Activated CD8-positive, alpha-beta memory T cell treated with anti-CD3 and anti-CD28 coated beads, Interleukin-2, amount 50 U/mL, for 24 hours (primary cell): ENCODE results near the gene ASF1A.
A peak's percentile ranks its signal among the peaks of the same experiment; 100 is the strongest.
"Not testable (repeated sequence)": the region's sequence is repeated elsewhere in the genome, so short reads cannot be mapped to it uniquely, and the experiment has no call there.

Experiments used
- DNase-seq: peaks from one replicate; pipeline ENCODE4 v3.0.0-alpha.2; 2020; ENCODE audit errors: extremely low read depth

The ASF1A gene

DNA sequence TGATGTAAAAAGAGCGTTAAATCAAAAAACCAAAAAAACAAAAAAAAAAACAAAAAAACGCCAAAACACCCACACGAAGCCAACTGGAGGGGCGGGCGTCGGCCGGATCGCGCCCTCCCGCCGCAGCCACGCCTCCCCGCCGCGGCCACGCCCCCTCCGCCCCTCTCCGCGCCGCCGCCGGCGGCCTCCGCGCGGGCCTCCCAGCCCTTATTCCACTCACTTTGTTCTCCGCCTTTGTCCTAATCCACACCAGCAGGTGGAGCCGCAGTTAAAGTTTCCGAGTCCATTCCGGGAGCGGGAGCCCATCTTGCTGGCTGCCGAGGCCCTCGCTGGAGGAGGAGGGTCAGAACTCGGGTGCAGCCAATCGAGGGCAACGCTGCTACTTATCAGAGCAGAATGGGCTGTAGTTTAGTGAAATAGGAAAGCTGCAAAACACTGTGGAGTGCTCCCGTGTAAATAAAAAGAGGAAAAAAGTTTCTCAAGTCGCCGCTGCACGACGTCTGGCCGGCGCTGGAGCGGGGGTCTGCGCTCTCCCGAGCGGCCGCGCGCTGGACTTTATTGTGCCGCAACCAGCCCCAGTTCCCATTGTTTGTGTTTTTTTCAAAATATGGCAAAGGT is at the start of gene ASF1A:
ASF1A (plus strand) TSS at position 346 of the 618 bp plus-strand sequence; CDS start at position 608, 262 bp downstream.
- DNase-seq: peak; percentile 90

DNA sequence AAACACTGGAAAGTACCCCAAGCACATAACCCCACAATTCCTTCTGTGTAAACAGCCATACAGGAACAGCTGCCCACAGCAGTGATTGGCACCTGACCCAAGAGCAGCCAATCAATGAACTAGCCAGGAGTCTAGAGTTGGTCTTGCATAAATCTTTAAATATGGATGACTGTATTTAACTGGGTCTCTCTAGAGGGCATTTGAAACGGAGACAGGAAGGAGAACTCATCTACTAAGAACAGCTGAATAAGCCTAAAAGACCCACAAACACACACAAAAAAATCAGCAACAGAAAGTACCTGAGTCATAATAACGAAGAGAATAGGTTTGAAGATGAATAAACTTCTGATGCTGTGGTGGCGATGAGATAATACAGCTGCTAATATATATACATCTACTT is 49.0 kb upstream of the ASF1A start:
- DNase-seq: no peak

DNA sequence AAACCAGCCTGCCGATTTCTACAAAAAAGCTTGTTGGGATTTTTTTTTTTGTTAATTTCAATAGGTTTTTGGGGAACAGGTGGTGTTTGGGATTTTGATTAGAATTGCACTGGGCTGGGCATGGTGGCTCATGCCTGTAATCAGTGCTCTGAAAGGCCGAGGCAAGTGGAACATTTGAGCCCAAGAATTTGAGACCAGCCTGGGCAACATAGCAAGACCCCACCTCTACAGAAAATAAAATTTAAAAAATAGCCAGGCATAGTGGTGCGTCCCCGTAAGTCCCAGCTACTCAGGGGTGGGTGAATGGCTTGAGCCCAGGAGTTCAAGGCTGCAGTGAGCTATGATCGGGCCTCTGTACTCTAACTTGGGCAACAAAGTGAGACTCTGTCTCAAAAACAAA is 40.5 kb upstream of the ASF1A start:
- DNase-seq: no peak

DNA sequence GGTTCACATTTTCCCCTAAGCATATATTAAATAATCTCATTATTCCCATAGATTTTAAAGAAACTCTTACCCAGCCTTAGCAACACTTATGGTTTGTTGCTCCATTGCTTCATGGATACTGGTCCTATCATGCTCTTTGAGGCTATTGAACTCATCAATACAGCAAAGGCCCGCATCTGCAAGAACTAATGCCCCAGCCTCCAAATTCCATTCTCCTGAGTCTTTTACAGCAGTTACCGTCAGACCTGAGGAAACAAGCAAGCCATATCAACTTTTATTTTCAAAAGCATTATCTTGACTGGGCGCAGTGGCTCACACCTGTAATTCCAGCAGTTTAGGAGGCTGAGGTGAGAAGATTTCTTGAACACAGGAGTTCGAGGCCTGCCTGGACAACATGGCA is 37.7 kb upstream of the ASF1A start:
- no peak for DNase-seq

DNA sequence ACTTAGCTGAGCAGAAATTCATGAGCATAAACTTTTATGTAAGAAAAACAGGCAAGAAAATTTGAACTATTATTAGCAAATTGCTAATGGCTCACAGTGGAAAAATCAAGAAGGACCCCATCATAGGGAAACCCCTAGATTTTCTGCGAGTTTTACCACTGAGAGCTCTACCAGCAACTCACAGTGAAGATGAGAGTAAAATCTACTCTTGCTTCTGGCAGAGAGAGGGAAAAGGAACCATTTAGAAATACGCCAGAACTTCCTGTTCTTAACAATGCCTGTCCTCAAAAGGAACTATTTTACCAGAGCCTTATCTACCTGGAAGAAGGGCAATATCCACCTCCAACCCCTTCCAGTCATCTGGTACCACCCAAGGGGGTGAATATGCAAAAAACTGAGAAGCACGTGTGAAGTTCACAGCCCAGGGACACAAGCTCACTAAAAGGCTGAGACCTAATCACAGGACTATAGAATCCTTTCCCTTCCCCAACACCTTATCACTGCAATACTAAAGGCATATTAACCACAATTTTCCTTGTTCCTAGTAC is 34.4 kb upstream of the ASF1A start:
- no peak for DNase-seq

DNA sequence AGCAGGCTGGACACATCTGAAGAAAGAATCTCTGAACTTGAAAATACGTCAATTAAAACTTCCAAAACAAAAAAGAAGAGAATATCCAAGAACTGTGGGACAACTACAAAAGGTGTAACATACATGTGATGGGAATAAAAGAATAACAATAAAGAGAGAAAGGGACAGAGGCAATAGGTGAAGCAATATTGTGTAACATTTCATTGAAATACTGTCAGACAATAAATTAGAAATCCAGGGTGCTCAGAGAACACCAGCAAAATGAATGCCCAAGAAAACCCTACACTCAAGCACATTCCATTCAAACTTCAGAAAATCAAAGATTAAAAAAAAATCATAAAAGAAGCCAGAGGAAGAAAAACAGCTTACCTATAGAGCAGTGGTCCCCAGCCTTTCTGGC is 33.6 kb upstream of the ASF1A start:
- no peak for DNase-seq

DNA sequence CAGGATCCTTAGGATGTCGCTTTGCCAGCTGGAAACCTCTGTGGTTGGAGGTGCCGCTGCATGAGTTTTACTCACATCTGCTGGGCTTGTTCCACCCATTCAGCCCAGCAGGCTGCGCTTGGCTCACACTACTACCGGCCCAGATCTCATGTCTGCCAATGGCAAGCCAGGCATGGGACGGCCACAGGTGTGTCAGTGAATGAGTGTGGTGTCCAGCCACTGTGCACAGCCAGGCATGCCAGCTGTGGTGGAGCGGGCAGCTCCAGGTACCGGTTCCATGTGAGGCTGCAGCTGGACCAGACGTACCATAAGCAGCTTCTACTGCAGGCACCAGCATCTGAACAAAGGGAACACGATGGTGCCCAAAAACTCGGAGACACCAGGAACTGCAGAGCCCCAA is 33.1 kb upstream of the ASF1A start:
- no peak for DNase-seq

DNA sequence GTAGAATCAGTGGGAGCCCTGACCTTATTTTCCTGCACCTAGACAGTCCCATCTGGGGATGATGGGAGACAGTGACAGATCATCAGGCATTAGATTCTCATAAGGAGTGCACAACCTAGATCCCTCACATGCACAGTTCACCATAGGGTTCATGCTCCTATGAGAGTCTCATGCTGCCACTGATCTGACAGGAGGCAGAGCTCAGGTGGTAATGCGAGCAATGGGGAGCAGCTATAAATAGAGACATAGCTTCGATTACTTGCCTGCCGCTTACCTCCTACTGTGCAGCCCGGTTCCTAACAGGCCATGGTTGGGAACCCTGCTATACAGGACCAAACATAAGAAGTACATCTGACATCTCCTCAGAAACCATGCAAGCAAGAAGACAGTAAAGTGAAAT is 31.5 kb upstream of the ASF1A start:
- no peak for DNase-seq

DNA sequence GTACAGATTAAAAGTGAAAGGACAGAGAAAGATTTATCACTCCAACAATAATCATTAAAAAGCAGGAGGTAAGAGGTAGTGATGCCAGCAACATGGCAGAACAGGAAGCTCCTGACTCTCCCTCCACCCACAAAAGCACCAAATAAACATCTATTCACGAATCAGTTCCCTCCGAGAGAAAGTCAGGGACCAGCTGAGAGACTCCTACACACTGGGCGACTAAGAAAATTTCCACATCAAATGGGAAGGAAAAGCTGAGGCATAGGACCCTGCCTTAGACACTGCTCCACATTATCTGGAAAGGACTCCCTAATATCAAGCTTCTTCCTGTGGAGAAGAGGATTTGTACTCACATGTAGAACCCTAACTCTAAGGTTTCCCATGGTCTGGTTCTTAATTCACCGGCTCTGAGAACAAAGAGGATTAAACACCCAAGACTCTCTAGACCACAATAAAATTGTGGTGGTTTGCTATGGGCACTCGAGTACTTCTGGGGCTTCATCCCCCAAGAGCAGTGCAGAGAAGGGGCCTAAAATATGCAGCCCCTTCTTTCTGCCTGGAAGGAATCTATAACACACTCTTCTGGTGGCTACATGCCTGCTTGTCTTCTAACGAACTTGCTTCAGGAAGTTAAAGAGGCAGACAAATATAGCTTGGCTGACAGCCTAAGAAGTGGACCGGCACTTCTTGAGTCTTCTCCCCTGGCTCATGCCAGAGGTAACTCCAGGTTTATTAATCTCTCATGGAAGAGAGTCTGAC is 29.4 kb upstream of the ASF1A start:
- DNase-seq: no peak

DNA sequence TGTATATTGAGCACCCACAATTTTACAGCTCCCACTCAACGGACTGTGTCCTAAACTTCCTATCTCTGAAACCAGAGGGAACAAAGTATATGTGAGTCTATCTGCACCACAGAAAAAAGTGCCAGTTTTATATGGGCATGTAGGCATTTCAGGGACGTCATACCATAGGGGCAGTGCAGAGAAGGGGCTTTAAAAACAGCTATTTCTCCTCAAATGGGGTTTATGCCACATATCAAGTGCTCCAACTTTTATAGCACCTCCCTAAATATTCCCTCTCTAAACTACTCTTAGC is 28.9 kb upstream of the ASF1A start:
- no peak for DNase-seq

DNA sequence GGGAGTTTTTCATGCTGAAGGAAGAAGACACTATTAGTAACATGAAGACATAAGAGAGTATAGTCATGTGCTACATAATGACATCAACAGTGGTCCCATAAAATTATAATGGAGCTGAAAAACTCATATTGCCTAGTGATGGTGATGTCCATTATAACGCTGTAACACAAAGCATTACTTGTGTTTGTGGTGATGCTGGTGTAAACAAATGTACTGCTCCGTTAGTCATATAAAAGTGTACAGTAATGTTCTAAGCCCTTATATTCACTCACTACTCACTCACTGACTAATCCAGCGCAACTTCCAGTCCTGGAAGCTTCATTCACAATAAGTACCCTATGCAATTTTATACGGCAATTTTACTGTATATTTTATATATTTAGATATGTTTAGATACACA is 26.8 kb upstream of the ASF1A start:
- DNase-seq: no peak

DNA sequence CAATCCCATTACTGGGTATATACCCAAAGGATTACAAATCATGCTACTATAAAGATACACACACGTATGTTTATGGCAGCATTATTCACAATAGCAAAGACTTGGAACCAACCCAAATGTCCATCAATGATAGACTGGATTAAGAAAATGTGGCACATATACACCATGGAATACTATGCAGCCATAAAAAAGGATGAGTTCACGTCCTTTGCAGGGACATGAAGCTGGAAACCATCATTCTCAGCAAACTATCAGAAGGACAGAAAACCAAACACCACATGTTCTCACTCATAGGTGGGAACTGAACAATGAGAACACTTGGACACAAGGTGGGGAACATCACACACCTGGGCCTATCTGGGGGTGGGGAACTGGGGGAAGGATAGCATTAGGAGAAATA is 25.1 kb upstream of the ASF1A start:
- DNase-seq: not testable (repeated sequence)

DNA sequence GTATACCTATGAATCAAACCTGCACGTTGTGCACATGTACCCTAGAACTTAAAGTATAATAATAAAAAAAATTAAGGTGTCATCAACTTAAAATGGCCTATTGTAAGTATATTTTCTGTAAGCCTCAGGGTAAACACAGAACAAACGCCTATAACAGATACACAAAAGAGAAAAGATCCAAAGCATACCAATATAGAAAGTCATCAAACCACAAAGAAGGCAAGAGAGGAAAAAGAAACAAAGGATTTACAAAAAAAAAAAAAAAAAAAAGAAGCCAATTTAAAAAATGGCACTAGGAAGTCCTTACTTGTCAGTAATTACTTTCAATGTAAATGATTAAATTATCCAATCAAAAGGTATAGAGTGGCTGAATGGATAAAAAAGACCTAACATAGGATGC is 24.6 kb upstream of the ASF1A start:
- no peak for DNase-seq

DNA sequence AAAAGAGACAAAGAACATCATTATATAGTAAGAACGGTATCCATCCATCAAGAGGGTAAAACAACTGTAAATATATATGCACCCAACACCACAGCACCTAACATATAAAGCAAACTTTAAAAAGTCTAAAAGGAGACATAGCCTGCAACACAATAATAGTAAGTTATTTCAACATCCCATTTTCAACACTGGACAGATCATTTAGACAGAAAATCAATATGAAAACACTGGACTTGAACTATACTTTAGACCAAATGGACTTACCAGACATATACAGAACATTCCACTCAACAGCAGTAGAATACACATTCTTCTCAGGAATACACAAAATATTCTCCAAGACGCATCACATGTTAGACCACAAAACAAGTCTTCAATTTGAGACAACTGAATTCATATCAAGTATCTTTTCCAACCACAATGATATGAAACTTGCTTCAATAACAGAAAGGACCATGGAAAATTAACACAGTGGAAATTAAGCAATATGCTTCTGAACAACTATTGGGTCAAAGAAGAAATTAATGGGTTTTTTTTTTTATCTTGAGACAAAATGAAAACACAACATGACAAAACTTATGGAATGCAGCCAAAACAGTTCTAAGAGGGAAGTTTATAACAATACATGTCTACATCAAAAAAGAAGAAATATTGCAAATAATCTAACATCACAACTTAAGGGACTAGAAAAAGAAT is 23.9 kb upstream of the ASF1A start:
- no peak for DNase-seq

DNA sequence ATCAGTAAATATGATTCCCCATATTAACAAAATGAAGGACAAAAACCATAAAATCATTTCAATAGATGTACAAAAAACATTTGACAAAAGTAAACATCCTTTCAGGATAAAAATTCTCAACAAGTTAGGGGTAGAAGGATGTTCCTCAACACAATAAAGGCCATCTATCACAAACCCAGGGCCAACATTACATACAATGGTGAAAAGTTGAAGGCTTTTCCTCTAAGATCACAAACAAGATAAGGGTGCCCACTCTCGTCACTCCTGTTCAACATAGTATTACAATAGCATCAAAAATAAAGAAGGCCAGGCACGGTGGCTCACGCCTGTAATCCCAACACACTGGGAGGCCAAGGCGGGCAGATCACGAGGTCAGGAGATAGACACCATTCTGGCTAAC is 22.6 kb upstream of the ASF1A start:
- no peak for DNase-seq

DNA sequence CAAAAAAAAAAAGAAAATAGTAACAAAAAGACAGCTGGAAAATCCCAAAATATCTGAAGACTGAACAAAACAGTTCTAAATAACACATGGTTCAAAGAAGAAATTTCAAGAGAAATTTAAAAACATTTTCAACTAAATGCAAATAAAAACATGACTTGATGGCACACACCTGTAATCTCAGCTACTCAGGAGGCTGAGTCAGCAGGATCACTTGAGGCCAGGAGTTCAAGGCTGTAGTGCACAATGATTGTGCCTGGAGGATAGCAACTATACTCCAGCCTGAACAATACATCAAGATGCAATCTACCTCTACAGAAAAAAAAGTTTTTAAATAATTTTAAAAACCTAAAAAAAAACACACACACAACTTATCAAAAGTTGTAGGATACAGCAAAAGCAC is 21.6 kb upstream of the ASF1A start:
- no peak for DNase-seq

DNA sequence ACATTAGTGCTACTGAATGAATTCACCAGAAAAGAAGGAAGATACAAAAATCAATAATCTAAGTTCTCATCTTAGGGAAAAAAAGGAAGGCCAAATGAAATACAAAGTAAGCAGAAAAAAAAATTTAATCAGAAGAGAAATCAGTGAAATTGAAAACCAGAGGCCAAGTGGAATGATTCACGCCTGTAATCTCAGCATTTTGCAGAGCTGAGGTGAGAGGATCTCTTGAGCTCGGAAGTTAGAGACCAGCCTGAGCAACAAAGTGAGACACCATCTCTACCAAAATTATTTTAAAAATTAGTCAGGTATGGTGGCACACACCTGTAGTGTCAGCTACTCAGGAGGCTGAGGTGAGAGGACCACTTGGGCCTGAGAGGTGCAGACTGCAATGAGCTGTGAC is 21.2 kb upstream of the ASF1A start:
- DNase-seq: no peak

DNA sequence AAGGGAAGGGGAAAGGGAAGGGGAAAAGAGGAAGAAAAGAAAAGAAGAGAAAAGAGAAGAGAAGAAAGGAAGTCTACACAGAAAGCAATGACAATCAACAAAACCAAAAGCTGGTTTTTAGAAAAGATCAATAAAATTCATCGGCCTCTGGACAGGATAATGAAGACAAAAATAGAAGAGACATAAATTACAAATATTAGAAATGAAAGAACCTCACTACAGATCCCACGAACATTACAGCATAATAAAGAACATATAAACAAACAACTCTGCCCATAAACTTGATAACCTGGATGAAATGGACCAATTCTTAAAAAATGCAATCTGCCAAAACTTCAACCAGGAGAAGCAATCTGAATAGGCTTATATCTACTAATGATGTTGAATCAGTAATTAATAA is 20.7 kb upstream of the ASF1A start:
- DNase-seq: no peak

DNA sequence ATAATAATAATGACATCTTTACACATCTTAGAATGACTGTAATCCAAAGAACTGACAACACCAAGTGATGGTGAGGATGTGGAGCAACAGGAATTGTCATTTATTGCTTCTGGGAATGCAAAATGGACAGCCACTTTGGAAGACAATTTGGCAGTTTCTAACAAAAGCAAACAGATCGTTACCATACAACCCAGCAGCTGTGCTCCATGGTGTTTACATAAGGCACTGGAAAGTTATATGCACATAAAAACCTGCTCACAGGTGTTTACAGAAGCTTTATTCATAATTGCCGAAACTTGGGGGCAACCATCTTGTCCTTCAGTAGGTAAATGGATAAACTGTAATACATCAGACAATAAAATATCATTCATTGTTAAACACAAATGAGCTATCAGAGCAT is 18.3 kb upstream of the ASF1A start:
- DNase-seq: no peak

DNA sequence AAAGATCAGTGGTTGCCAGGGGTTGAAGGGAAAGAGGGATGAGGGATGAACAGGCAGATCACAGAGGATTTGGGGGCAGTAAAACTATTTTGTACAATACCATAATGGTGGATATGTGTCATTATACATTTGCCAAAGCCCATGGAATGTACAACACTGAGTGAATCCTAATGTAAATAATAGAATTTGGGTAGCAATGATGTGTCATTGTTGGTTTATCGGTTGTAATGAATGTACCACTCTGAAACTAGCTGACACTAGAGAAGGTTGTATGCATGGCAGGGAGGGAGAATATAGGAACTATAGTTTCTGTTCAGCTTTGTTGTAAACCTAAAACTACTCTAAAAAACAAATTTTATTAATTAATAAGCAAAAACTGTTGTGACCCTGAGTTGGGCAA is 17.8 kb upstream of the ASF1A start:
- no peak for DNase-seq

DNA sequence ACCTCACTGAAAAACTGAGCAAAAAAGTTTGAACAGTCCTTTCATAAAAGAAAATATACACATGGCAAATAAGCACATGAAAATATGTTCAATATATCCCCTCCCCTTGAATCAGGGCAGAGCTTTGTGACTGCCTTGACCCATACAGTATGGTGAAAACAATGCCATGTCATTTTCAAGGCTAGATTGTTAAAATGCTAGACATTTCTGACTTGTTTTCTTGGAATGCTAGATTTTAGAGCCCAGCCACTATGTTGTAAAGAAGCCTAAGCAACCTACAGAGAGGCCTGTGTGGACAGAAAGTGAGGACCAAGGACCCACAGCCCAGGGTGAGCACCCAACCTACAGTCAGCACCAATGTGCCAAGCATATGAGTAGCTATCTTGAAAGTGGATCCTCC is 17.1 kb upstream of the ASF1A start:
- DNase-seq: no peak

DNA sequence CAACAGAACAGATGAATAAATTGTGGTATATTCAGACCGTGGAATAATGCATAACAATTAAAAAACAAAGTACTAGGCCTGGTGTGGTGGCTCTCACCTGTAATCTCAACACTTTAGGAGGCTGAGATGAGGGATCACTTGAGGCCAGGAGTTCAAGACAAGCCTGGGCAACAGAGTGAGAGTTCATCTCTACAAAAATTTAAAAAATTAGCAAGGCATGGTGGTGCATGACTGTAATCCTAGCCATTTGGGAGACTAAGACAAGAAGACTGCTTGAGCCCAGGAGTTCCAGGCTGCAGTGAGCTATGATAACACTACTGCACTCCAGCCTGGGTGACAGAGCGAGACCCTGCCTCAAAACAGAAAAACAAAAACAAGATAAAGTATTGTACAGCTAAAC is 16.1 kb upstream of the ASF1A start:
- DNase-seq: no peak
